ENCODE measurements around the gene RTN4.
"Not testable (repeated sequence)": the region's sequence is repeated elsewhere in the genome, so short reads cannot be mapped to it uniquely, and the experiment has no call there.

RTN4 gene

DNA sequence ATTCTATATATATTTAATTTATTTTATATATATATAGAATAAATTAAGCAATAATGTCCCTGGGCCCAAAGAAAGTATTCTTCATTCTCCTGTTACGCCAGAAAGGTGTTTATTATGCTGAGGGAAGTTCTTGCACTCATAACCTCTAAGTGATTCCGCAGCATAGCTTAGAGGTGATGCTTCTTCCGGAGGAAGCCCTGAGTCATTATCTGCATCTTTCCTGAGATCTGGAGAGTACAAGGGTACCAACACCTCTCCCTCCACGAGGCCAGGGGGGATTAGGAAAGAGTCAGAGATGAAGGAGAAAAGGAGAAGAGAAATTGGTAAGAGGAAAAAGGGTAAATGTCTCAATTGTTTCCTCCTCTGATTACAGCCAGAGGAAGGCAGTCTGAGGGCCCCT is 43.1 kb upstream of the RTN4 start:
- no peak overlapping the region for H3K4me3 ChIP-seq (replicated peaks; ENCODE audit: low read depth, low read length)
- no peak for DNase-seq (ENCODE audit: extremely low read depth, low read depth)
- TF ChIP-seq, protein P1, sequence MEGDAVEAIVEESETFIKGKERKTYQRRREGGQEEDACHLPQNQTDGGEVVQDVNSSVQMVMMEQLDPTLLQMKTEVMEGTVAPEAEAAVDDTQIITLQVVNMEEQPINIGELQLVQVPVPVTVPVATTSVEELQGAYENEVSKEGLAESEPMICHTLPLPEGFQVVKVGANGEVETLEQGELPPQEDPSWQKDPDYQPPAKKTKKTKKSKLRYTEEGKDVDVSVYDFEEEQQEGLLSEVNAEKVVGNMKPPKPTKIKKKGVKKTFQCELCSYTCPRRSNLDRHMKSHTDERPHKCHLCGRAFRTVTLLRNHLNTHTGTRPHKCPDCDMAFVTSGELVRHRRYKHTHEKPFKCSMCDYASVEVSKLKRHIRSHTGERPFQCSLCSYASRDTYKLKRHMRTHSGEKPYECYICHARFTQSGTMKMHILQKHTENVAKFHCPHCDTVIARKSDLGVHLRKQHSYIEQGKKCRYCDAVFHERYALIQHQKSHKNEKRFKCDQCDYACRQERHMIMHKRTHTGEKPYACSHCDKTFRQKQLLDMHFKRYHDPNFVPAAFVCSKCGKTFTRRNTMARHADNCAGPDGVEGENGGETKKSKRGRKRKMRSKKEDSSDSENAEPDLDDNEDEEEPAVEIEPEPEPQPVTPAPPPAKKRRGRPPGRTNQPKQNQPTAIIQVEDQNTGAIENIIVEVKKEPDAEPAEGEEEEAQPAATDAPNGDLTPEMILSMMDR (IDR thresholded peaks at IDR 0.05; ENCODE audit: low read depth, low read length, missing control alignments), result no peak

DNA sequence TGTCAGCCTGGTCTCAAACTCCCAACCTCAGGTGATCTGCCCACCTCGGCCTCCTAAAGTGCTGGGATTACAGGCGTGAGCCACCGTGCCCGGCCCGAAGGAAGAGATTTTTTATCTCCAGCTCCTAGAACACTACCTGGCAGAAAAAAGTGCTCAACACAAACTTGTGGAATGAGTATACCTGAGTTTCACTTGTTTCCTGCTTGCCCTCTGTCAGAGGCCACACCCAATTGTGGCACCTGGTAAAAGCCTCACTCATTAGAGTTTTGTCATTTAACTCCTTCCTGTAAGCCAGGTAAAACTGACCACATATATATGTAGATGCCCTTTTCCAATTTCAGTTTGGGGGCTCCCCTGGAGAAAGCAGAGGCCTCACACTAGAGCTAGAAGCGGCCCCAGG is 42.2 kb upstream of the RTN4 start:
- H3K4me3 ChIP-seq (replicated peaks; ENCODE audit: low read depth, low read length), result no peak overlapping the region
- DNase-seq (ENCODE audit: extremely low read depth, low read depth), result no peak
- TF ChIP-seq, protein P1 (IDR thresholded peaks at IDR 0.05; ENCODE audit: low read depth, low read length, missing control alignments), result no peak

DNA sequence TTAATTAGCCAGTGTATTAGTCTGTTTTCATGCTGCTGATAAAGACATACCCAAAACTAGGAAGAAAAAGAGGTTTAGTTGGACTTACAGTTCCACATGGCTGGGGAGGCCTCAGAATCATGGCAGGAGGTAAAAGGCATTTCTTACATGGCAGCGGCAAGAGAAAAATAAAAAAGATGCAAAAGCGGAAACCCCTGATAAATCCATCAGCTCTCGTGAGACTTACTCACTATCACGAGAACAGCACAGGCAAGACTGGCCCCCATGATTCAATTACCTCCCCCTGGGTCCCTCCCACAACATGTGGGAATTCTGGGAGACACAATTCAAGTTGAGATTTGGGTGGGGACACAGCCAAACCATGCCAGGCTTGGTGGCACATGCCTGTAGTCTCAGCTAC is 41.4 kb upstream of the RTN4 start:
- H3K4me3 ChIP-seq (replicated peaks; ENCODE audit: low read depth, low read length); DNase-seq (ENCODE audit: extremely low read depth, low read depth): not testable (repeated sequence)

DNA sequence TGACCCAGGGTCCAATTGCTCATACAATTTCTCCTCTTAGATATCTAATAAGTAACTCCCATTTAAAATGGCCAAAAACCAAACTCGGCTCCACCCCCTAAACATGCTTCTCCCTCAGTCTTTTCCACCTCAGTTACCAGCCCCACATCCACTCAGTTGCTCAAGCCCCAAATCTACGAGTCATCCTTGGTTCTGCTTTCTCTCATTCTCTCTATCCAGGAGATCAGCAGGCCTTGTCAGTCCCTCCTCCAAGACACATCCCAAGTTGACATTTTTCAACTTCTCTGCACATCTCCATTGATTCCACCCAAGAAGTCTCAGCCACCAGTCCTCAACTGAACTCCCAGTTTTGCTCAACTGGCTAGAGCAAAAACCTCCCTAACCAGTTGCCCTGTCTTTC is 40.5 kb upstream of the RTN4 start:
- no peak for DNase-seq (ENCODE audit: extremely low read depth, low read depth)
- H3K4me3 ChIP-seq (replicated peaks; ENCODE audit: low read depth, low read length), result no peak overlapping the region
- TF ChIP-seq, protein P1 (IDR thresholded peaks at IDR 0.05; ENCODE audit: low read depth, low read length, missing control alignments), result no peak

DNA sequence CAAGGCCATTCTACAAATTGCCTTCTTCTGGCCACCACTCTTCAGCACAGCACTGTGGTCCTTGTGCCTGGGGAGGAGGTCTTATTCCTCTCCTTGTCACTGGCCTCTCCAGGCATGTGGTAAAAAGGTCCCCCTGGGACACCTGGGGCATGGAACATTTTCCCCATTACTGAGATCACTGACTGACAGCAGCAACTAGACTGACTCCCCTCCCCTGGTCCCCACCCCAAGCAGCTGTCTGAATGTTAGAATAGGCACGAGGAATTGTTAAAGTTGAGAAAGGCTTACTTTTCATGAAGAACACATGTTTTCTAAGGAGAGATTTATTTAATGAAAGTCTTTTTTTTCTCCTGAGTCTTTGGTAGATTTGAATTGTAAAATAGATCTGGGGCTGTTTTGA is 39.5 kb upstream of the RTN4 start:
- no peak overlapping the region for H3K4me3 ChIP-seq (replicated peaks; ENCODE audit: low read depth, low read length)
- no peak for DNase-seq (ENCODE audit: extremely low read depth, low read depth)
- TF ChIP-seq, protein P1 (IDR thresholded peaks at IDR 0.05; ENCODE audit: low read depth, low read length, missing control alignments), result no peak

DNA sequence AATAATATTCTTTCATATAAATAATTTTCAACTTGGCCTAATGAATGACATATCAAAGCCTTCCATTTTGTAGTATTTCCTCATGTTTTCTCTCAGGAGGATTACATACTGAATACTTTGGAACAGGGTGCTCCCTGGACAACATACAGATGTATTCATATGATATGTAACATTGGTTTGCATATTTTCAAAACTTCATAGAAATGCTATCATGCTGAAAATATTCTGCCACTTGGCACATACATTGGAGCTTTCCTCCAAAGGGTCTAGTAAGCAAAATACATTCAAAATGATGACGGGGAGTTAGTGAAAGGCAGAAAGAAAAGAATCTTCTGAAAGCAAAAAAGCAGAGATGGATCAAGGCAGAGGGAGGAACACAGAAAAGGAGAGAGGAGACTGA is 38.1 kb upstream of the RTN4 start:
- no peak for DNase-seq (ENCODE audit: extremely low read depth, low read depth)
- H3K4me3 ChIP-seq (replicated peaks; ENCODE audit: low read depth, low read length), result no peak overlapping the region
- TF ChIP-seq, protein P1 (IDR thresholded peaks at IDR 0.05; ENCODE audit: low read depth, low read length, missing control alignments), result no peak

DNA sequence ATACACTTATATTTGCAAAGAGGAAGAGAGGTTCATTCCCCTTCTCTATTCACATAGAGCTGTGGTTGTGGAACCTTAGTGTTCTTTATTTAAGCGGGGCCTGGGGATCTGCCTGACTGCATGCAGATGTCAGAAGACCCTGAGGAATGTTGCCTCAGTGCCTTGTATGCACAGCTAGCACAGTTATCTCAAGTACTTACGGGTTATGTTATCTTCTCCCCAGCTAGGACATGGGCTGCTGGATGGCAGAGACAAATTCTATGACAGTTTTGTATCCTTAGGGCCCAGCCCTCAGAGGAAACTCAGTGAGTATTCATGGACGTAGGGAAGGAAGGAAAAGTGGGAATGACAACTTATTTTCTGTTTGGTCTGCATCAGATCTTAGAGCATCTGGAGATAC is 37.7 kb upstream of the RTN4 start:
- H3K4me3 ChIP-seq (replicated peaks; ENCODE audit: low read depth, low read length), result no peak overlapping the region
- no peak for DNase-seq (ENCODE audit: extremely low read depth, low read depth)
- TF ChIP-seq, protein P1 (IDR thresholded peaks at IDR 0.05; ENCODE audit: low read depth, low read length, missing control alignments), result no peak

Data from HFF-Myc (cell line).